ENCODE data around the gene DBF4B.

The DBF4B gene

DNA sequence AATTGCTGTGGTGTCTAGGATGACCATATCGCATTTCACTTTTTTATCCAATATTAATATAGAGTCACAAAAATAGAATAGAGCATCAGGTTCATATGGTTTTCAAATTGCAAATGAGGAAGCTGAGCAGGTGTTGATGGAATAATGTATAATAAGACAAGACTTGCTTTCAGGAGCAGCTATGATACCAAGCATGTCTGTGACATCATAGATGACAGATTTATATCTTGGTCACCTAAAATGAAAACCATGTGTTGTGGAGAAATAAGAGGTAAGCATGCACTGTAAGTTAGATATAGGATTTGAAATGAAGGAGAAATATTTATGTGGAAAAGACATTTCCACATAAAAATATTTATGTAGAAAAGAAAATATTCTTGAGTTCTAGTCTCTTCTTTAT lies 43.6 kb upstream of the DBF4B start:
- H4K20me1 ChIP-seq (ENCODE audit: control insufficient read depth, insufficient read depth, low read depth, low read length): no peaks in the 10 kb centered on the region
- H3K4me1 ChIP-seq (ENCODE audit: control insufficient read depth, low read length): no peaks in the 10 kb centered on the region
- no peak overlapping the region for H3K27ac ChIP-seq (ENCODE audit: low read depth, low read length)

GRCh38 chr17:44666006-44666405 lies 42.5 kb upstream of the DBF4B start:
- TF ChIP-seq CTCF (IDR thresholded peaks at IDR 0.05; ENCODE audit: low read depth, low read length, poor library complexity, severe bottlenecking) (no peak), EZH2phosphoT487 (IDR thresholded peaks at IDR 0.05; ENCODE audit: borderline replicate concordance, low read length) (no peak)
- Histone ChIP-seq H3K27me3 (ENCODE audit: control insufficient read depth, low read length) (peaks cover 15% of the 10 kb centered on the region), H3K27ac (ENCODE audit: low read depth, low read length) (no peak overlapping the region), H3K9me3 (ENCODE audit: control insufficient read depth, insufficient read depth, low read length) (no peaks in the 10 kb centered on the region), H3F3A (ENCODE audit: control insufficient read depth, insufficient read depth) (no peaks in the 10 kb centered on the region; the same call in 1 of the 2 replicates), H3K4me3 (ENCODE audit: low read length) (no peak overlapping the region), H3K4me1 (ENCODE audit: control insufficient read depth, low read length) (no peaks in the 10 kb centered on the region), H3K36me3 (ENCODE audit: control insufficient read depth, low read length) (no peaks in the 10 kb centered on the region), H3K79me2 (ENCODE audit: control insufficient read depth, low read length) (no peaks in the 10 kb centered on the region), H4K20me1 (ENCODE audit: control insufficient read depth, insufficient read depth, low read depth, low read length) (no peaks in the 10 kb centered on the region), H3K9me2 (replicated peaks; ENCODE audit: control insufficient read depth, low read length) (no peaks in the 10 kb centered on the region), H3K4me2 (ENCODE audit: low read length) (no peak overlapping the region)

More for the DNA sequence above, 43.6 kb upstream of the DBF4B start:
- peaks cover 15% of the 10 kb centered on the region for H3K27me3 ChIP-seq (ENCODE audit: control insufficient read depth, low read length)
- no peaks in the 10 kb centered on the region for H3K36me3 ChIP-seq (ENCODE audit: control insufficient read depth, low read length)
- no peak overlapping the region for H3K4me3 ChIP-seq (ENCODE audit: low read length)
- no peaks in the 10 kb centered on the region for H3F3A ChIP-seq (ENCODE audit: control insufficient read depth, insufficient read depth)
- H3K79me2 ChIP-seq (ENCODE audit: control insufficient read depth, low read length): no peaks in the 10 kb centered on the region
- H3K9me3 ChIP-seq (ENCODE audit: control insufficient read depth, insufficient read depth, low read length): no peaks in the 10 kb centered on the region
- H3K9me2 ChIP-seq (replicated peaks; ENCODE audit: control insufficient read depth, low read length): no peaks in the 10 kb centered on the region
- no peak overlapping the region for H3K4me2 ChIP-seq (ENCODE audit: low read length)
- no peak for TF ChIP-seq EZH2phosphoT487 (IDR thresholded peaks at IDR 0.05; ENCODE audit: borderline replicate concordance, low read length)

DNA sequence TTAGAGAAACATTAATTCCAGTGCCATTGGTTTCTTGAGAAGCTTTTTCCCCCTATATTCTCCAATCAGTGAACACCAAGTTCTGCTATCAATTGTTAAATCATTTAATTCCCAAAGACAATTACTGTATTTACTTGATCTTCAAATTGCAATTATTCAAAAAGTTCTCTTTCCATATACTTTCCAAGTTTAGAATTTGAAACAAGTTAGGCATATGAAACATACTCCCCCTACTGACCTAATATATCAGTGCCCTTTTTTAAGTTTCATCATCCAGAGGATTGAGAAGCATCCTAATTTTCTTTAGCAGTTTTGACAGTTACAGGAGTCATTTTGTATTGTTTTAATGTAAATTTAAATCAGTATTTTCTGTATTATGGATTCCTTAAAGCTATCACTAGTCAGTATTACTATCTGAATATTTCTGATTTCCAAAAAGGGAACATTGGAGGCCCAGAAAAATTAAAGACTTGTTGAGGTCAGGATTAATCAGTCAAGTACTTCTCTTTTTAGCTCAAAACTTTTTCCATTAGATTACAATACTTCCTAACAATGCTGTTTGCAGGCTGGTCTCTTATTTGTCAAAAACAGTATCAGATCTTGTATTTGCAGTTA lies 35.9 kb upstream of the DBF4B start:
- Histone ChIP-seq H3K27me3 (ENCODE audit: control insufficient read depth, low read length) (peaks cover 4% of the 10 kb centered on the region; the same call in 1 of the 2 replicates), H3K4me2 (ENCODE audit: low read length) (no peak overlapping the region), H3K9me2 (replicated peaks; ENCODE audit: control insufficient read depth, low read length) (no peaks in the 10 kb centered on the region), H3K36me3 (ENCODE audit: control insufficient read depth, low read length) (no peaks in the 10 kb centered on the region), H4K20me1 (ENCODE audit: control insufficient read depth, insufficient read depth, low read depth, low read length) (no peaks in the 10 kb centered on the region), H3K27ac (ENCODE audit: low read depth, low read length) (no peak overlapping the region), H3K79me2 (ENCODE audit: control insufficient read depth, low read length) (no peaks in the 10 kb centered on the region), H3K9me3 (ENCODE audit: control insufficient read depth, insufficient read depth, low read length) (no peaks in the 10 kb centered on the region), H3K4me1 (ENCODE audit: control insufficient read depth, low read length) (no peaks in the 10 kb centered on the region), H3F3A (ENCODE audit: control insufficient read depth, insufficient read depth) (peaks cover 10% of the 10 kb centered on the region), H3K4me3 (ENCODE audit: low read length) (no peak overlapping the region)
- TF ChIP-seq CTCF (IDR thresholded peaks at IDR 0.05; ENCODE audit: low read depth, low read length, poor library complexity, severe bottlenecking) (peak; percentile 79), EZH2phosphoT487 (IDR thresholded peaks at IDR 0.05; ENCODE audit: borderline replicate concordance, low read length) (no peak)

- peaks cover 10% of the 10 kb centered on the region for H3F3A ChIP-seq (ENCODE audit: control insufficient read depth, insufficient read depth)
- H3K4me2 ChIP-seq (ENCODE audit: low read length): no peak overlapping the region
- no peak overlapping the region for H3K27ac ChIP-seq (ENCODE audit: low read depth, low read length)
- peaks cover 8% of the 10 kb centered on the region for H3K36me3 ChIP-seq (ENCODE audit: control insufficient read depth, low read length)
- H3K4me3 ChIP-seq (ENCODE audit: low read length): no peak overlapping the region
- no peaks in the 10 kb centered on the region for H3K9me3 ChIP-seq (ENCODE audit: control insufficient read depth, insufficient read depth, low read length)
- H3K79me2 ChIP-seq (ENCODE audit: control insufficient read depth, low read length): no peaks in the 10 kb centered on the region
- no peak for TF ChIP-seq EZH2phosphoT487 (IDR thresholded peaks at IDR 0.05; ENCODE audit: borderline replicate concordance, low read length)
- H3K27me3 ChIP-seq (ENCODE audit: control insufficient read depth, low read length): no peaks in the 10 kb centered on the region
- no peaks in the 10 kb centered on the region for H4K20me1 ChIP-seq (ENCODE audit: control insufficient read depth, insufficient read depth, low read depth, low read length)
- H3K4me1 ChIP-seq (ENCODE audit: control insufficient read depth, low read length): no peaks in the 10 kb centered on the region
- no peaks in the 10 kb centered on the region for H3K9me2 ChIP-seq (replicated peaks; ENCODE audit: control insufficient read depth, low read length)
These were observed 34.6 kb upstream of the DBF4B start for GRCh38 chr17:44673893-44674292.

Data from DOHH2 (cell line).